WTC11 (cell line): Measurements from ENCODE around the gene CLCN1. TPM values are rescaled to one million over a fixed set of nuclear protein-coding genes. Genes with fewer than 3 reads are reported as not detected.

ENCODE experiments used
- ATAC-seq: fragments of 200-7000 bp; cut with Tn5 transposase; 2 replicates; pipeline ENCODE4 v1.10.0; 2021; ENCODE audit warnings: mild to moderate bottlenecking, moderate library complexity
- CTCF ChIA-PET: fragments of 300-600 bp; sonication (Branson Sonifier 250); formaldehyde crosslinking; loops from one replicate; lab custom pipeline; 2021; ENCODE audit warnings: antibody characterized with exemption; lab: Charles Lee
- POLR2A ChIA-PET: fragments of 350-600 bp; sonication (Branson Sonifier 250); formaldehyde crosslinking; loops from one replicate; lab custom pipeline; 2021; ENCODE audit warnings: antibody characterized with exemption; lab: Charles Lee
- DNase-seq: peaks from one replicate; pipeline ENCODE4 v3.0.0; 2021; ENCODE audit warnings: low spot score
- H3K27ac Mint-ChIP-seq: 2 replicates; pipeline ENCODE4 v1.8.0; 2021; ENCODE audit warnings: mixed read lengths
- H3K27me3 Mint-ChIP-seq: 2 replicates; pipeline ENCODE4 v1.8.0; 2021; ENCODE audit warnings: low read depth, mild to moderate bottlenecking, moderate library complexity, mixed read lengths
- H3K36me3 Mint-ChIP-seq: 2 replicates; pipeline ENCODE4 v1.8.0; 2021; ENCODE audit warnings: mixed read lengths
- H3K4me1 Mint-ChIP-seq: 2 replicates; pipeline ENCODE4 v1.8.0; 2022; ENCODE audit warnings: mixed read lengths
- H3K4me3 Mint-ChIP-seq: 2 replicates; pipeline ENCODE4 v1.8.0; 2021; ENCODE audit warnings: mild to moderate bottlenecking, moderate library complexity, mixed read lengths
- H3K9me3 Mint-ChIP-seq: 2 replicates; pipeline ENCODE4 v1.8.0; 2021; ENCODE audit warnings: mixed read lengths
- CREB1 ChIP-seq: sonication (generic); formaldehyde crosslinking; IDR thresholded peaks from 2 replicates; pipeline ENCODE4 v1.8.0; 2023; ENCODE audit warnings: mild to moderate bottlenecking, missing genetic modification reagents
- GRHL2 ChIP-seq: fragments of 250-450 bp; sonication (Bioruptor Pico); IDR thresholded peaks from 2 replicates; pipeline ENCODE4 v1.8.0; 2022; ENCODE audit warnings: mild to moderate bottlenecking, moderate library complexity; ENCODE audit not compliant: insufficient replicate concordance, severe bottlenecking
- GTF2I ChIP-seq: fragments of 250-450 bp; sonication (Bioruptor Pico); conservative IDR thresholded peaks from 2 replicates; pipeline ENCODE4 v1.4.0; 2021; ENCODE audit warnings: mild to moderate bottlenecking
- HMGA2 ChIP-seq: fragments of 250-450 bp; sonication (Bioruptor Pico); IDR thresholded peaks from 2 replicates; pipeline ENCODE4 v1.4.0; 2021; ENCODE audit warnings: mild to moderate bottlenecking, moderate library complexity
- KAT7 ChIP-seq: sonication (generic); formaldehyde crosslinking; IDR thresholded peaks from 2 replicates; pipeline ENCODE4 v1.8.1; 2023; ENCODE audit warnings: missing genetic modification reagents, mild to moderate bottlenecking, borderline replicate concordance
- MYBL2 ChIP-seq: sonication (generic); formaldehyde crosslinking; IDR thresholded peaks from 2 replicates; pipeline ENCODE4 v1.8.1; 2023; ENCODE audit warnings: mild to moderate bottlenecking, moderate library complexity, missing genetic modification reagents
- NFATC4 ChIP-seq: fragments of 250-450 bp; sonication (Bioruptor Pico); IDR thresholded peaks from 2 replicates; pipeline ENCODE4 v1.9.0; 2021; ENCODE audit warnings: mild to moderate bottlenecking
- SP1 ChIP-seq: sonication (generic); formaldehyde crosslinking; conservative IDR thresholded peaks from 2 replicates; pipeline ENCODE4 v1.8.1; 2022; ENCODE audit warnings: missing genetic modification reagents
- TEAD1 ChIP-seq: sonication (generic); formaldehyde crosslinking; IDR thresholded peaks from 2 replicates; pipeline ENCODE4 v1.8.0; 2022; ENCODE audit warnings: mild to moderate bottlenecking, missing genetic modification reagents
- TEAD4 ChIP-seq: sonication (generic); formaldehyde crosslinking; IDR thresholded peaks from 2 replicates; pipeline ENCODE4 v1.8.0; 2022; ENCODE audit warnings: mild to moderate bottlenecking, missing genetic modification reagents
- ZNF121 ChIP-seq: sonication (generic); formaldehyde crosslinking; IDR thresholded peaks from 2 replicates; pipeline ENCODE4 v1.8.0; 2023; ENCODE audit warnings: missing genetic modification reagents
- ZNF219 ChIP-seq: sonication (generic); formaldehyde crosslinking; IDR thresholded peaks from 2 replicates; pipeline ENCODE4 v1.8.0; 2023; ENCODE audit warnings: missing genetic modification reagents, mild to moderate bottlenecking, borderline replicate concordance
- ZNF232 ChIP-seq: sonication (generic); formaldehyde crosslinking; IDR thresholded peaks from 2 replicates; pipeline ENCODE4 v1.8.0; 2022; ENCODE audit warnings: mild to moderate bottlenecking, missing genetic modification reagents
- ZNF423 ChIP-seq: fragments of 250-450 bp; sonication (Bioruptor Pico); IDR thresholded peaks from 2 replicates; pipeline ENCODE4 v2.1.2; 2022; ENCODE audit warnings: mild to moderate bottlenecking, moderate library complexity
- total RNA-seq: library from RNA; stranded (reverse); gene quantifications from 3 replicates; pipeline ENCODE4 v1.2.3, GENCODE V29; 2021
- TF ChIP-seq, protein P1 (sequence below): sonication (generic); formaldehyde crosslinking; IDR thresholded peaks from 2 replicates; pipeline ENCODE4 v1.8.1; 2022; ENCODE audit warnings: missing genetic modification reagents, borderline replicate concordance
- TF ChIP-seq, protein P2 (sequence below): fragments of 250-450 bp; sonication (Bioruptor Pico); IDR thresholded peaks from 2 replicates; pipeline ENCODE4 v1.9.0; 2021; ENCODE audit warnings: mild to moderate bottlenecking
- TF ChIP-seq, protein P3 (sequence below): fragments of 200-600 bp; IDR thresholded peaks from 2 replicates; pipeline ENCODE4 v1.8.0; 2022; ENCODE audit warnings: antibody characterized with exemption
- TF ChIP-seq, protein P4 (sequence below): sonication (generic); formaldehyde crosslinking; IDR thresholded peaks from 2 replicates; pipeline ENCODE4 v1.8.0; 2023; ENCODE audit warnings: missing genetic modification reagents, mild to moderate bottlenecking, borderline replicate concordance
- TF ChIP-seq, protein P5 (sequence below): sonication (generic); formaldehyde crosslinking; IDR thresholded peaks from 2 replicates; pipeline ENCODE4 v1.8.0; 2023; ENCODE audit warnings: mild to moderate bottlenecking, missing genetic modification reagents
- TF ChIP-seq, protein P6 (sequence below): sonication (generic); formaldehyde crosslinking; IDR thresholded peaks from 2 replicates; pipeline ENCODE4 v1.8.1; 2023; ENCODE audit warnings: mild to moderate bottlenecking, missing genetic modification reagents
- TF ChIP-seq, protein P7 (sequence below): sonication (generic); formaldehyde crosslinking; conservative IDR thresholded peaks from 2 replicates; pipeline ENCODE4 v1.8.1; 2022; ENCODE audit warnings: mild to moderate bottlenecking, missing genetic modification reagents

CLCN1 gene
- total RNA-seq, 1 experiment from 2014 or later = 0.28 TPM

DNA sequence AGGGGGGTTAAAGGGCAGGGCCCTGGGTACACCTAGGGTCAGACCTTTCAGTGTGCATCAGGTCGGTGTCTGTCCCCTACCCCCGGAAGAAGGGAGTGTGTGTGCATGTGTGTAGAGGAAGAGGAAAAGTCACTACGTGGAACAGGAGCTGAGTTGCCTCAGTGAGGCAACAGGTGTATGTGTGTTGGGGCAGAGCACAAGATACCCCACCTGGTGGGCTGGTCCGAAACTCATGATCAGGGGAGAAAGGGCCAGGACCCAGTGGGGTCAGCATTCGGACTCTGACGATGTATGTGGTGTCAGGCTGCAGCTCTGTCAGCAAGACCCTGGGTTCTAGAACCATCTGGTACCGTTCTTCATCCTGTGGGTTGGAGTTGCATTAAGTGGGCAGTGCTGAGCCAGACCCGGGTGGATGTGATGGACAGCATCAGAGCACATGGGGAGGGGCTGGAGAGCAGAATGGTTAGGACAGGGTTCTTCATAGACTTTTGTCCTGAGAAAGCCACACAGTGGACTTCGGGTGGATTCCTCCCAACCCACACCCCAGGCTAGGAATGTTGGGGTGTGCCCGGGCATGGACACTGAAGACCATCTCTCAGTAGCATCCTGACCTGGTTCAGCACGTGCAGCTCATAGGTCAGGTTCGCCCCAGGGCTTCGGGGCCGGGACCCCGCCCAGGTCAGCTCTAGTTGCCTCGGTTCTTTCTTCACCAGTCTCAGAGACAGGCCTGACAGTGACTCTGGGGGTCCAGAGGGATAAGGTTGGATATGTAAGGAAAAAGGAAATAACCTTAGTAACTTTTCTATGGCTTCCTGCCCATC, 82.0 kb downstream of the CLCN1 start:
- ATAC-seq (no peak), DNase-seq (no peak)
- Mint-ChIP-seq H3K9me3 (no peaks in the 10 kb centered on the region), H3K4me1 (no peaks in the 10 kb centered on the region; the same call in 1 of the 2 replicates), H3K27ac (no peak overlapping the region), H3K27me3 (no peaks in the 10 kb centered on the region), H3K4me3 (no peak overlapping the region), H3K36me3 (peaks cover 94% of the 10 kb centered on the region)
- POLR2A ChIA-PET = no interaction called here
- CTCF ChIA-PET = interaction anchor here (0.8 to 1.5 kb wide), 3 partner anchors 10 to 18 kb away, joined by 3 to 6 read pairs (median 3); no protein-coding TSS in a partner anchor
- TF ChIP-seq KAT7 (CRISPR knock-in tag) = no peak
- TF ChIP-seq, protein P1, sequence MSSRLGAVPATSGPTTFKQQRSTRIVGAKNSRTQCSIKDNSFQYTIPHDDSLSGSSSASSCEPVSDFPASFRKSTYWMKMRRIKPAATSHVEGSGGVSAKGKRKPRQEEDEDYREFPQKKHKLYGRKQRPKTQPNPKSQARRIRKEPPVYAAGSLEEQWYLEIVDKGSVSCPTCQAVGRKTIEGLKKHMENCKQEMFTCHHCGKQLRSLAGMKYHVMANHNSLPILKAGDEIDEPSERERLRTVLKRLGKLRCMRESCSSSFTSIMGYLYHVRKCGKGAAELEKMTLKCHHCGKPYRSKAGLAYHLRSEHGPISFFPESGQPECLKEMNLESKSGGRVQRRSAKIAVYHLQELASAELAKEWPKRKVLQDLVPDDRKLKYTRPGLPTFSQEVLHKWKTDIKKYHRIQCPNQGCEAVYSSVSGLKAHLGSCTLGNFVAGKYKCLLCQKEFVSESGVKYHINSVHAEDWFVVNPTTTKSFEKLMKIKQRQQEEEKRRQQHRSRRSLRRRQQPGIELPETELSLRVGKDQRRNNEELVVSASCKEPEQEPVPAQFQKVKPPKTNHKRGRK (CRISPR knock-in tag) = no peak
- no peak for TF ChIP-seq ZNF219 (CRISPR knock-in tag)
- TF ChIP-seq MYBL2 = no peak
- no peak for TF ChIP-seq ZNF121 (CRISPR knock-in tag)
- no peak for TF ChIP-seq TEAD4
- TF ChIP-seq GTF2I (CRISPR knock-in tag) = no peak
- TF ChIP-seq GRHL2 (CRISPR knock-in tag) = no peak
- TF ChIP-seq, protein P2, sequence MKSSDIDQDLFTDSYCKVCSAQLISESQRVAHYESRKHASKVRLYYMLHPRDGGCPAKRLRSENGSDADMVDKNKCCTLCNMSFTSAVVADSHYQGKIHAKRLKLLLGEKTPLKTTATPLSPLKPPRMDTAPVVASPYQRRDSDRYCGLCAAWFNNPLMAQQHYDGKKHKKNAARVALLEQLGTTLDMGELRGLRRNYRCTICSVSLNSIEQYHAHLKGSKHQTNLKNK (CRISPR knock-in tag) = no peak
- no peak for TF ChIP-seq ZNF423 (CRISPR knock-in tag)
- TF ChIP-seq, protein P3, sequence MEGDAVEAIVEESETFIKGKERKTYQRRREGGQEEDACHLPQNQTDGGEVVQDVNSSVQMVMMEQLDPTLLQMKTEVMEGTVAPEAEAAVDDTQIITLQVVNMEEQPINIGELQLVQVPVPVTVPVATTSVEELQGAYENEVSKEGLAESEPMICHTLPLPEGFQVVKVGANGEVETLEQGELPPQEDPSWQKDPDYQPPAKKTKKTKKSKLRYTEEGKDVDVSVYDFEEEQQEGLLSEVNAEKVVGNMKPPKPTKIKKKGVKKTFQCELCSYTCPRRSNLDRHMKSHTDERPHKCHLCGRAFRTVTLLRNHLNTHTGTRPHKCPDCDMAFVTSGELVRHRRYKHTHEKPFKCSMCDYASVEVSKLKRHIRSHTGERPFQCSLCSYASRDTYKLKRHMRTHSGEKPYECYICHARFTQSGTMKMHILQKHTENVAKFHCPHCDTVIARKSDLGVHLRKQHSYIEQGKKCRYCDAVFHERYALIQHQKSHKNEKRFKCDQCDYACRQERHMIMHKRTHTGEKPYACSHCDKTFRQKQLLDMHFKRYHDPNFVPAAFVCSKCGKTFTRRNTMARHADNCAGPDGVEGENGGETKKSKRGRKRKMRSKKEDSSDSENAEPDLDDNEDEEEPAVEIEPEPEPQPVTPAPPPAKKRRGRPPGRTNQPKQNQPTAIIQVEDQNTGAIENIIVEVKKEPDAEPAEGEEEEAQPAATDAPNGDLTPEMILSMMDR = no peak
- no peak for TF ChIP-seq CREB1 (CRISPR knock-in tag)
- TF ChIP-seq ZNF232 = no peak
- no peak for TF ChIP-seq TEAD1 (CRISPR knock-in tag)
- TF ChIP-seq, protein P4, sequence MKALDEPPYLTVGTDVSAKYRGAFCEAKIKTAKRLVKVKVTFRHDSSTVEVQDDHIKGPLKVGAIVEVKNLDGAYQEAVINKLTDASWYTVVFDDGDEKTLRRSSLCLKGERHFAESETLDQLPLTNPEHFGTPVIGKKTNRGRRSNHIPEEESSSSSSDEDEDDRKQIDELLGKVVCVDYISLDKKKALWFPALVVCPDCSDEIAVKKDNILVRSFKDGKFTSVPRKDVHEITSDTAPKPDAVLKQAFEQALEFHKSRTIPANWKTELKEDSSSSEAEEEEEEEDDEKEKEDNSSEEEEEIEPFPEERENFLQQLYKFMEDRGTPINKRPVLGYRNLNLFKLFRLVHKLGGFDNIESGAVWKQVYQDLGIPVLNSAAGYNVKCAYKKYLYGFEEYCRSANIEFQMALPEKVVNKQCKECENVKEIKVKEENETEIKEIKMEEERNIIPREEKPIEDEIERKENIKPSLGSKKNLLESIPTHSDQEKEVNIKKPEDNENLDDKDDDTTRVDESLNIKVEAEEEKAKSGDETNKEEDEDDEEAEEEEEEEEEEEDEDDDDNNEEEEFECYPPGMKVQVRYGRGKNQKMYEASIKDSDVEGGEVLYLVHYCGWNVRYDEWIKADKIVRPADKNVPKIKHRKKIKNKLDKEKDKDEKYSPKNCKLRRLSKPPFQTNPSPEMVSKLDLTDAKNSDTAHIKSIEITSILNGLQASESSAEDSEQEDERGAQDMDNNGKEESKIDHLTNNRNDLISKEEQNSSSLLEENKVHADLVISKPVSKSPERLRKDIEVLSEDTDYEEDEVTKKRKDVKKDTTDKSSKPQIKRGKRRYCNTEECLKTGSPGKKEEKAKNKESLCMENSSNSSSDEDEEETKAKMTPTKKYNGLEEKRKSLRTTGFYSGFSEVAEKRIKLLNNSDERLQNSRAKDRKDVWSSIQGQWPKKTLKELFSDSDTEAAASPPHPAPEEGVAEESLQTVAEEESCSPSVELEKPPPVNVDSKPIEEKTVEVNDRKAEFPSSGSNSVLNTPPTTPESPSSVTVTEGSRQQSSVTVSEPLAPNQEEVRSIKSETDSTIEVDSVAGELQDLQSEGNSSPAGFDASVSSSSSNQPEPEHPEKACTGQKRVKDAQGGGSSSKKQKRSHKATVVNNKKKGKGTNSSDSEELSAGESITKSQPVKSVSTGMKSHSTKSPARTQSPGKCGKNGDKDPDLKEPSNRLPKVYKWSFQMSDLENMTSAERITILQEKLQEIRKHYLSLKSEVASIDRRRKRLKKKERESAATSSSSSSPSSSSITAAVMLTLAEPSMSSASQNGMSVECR (CRISPR knock-in tag) = no peak

DNA sequence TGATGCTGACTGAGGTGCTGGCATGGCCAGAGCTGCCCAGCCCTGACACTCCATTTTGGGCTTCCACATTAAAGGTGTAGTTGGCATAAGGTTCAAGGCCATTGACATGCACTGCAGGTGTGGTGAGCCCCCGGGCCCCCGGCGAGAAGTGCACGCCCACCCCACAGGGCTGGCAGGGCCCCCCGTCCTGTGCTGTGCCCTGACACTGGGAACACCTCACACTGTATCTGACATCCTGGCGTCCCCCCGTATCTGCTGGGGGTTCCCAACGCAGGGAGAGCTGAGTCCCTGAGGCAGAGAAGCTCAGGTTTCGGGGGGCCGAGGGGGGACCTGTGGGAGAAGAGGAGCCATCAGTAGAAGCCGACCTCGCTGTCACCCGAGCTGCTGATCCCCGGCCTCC, 82.7 kb downstream of the CLCN1 start:
- peaks cover 90% of the 10 kb centered on the region for H3K36me3 Mint-ChIP-seq
- CTCF ChIA-PET = interaction anchor here (0.8 to 1.0 kb wide), 3 partner anchors 10 to 18 kb away, joined by 3 to 6 read pairs (median 4); partner anchors contain the start of gene EPHA1
- TF ChIP-seq, protein P5, sequence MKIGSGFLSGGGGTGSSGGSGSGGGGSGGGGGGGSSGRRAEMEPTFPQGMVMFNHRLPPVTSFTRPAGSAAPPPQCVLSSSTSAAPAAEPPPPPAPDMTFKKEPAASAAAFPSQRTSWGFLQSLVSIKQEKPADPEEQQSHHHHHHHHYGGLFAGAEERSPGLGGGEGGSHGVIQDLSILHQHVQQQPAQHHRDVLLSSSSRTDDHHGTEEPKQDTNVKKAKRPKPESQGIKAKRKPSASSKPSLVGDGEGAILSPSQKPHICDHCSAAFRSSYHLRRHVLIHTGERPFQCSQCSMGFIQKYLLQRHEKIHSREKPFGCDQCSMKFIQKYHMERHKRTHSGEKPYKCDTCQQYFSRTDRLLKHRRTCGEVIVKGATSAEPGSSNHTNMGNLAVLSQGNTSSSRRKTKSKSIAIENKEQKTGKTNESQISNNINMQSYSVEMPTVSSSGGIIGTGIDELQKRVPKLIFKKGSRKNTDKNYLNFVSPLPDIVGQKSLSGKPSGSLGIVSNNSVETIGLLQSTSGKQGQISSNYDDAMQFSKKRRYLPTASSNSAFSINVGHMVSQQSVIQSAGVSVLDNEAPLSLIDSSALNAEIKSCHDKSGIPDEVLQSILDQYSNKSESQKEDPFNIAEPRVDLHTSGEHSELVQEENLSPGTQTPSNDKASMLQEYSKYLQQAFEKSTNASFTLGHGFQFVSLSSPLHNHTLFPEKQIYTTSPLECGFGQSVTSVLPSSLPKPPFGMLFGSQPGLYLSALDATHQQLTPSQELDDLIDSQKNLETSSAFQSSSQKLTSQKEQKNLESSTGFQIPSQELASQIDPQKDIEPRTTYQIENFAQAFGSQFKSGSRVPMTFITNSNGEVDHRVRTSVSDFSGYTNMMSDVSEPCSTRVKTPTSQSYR = no peak
- no peak for TF ChIP-seq NFATC4
- TF ChIP-seq GTF2I (CRISPR knock-in tag) = no peak
- no peak for TF ChIP-seq HMGA2 (CRISPR knock-in tag)
- TF ChIP-seq SP1 (CRISPR knock-in tag) = no peak
- TF ChIP-seq, protein P6, sequence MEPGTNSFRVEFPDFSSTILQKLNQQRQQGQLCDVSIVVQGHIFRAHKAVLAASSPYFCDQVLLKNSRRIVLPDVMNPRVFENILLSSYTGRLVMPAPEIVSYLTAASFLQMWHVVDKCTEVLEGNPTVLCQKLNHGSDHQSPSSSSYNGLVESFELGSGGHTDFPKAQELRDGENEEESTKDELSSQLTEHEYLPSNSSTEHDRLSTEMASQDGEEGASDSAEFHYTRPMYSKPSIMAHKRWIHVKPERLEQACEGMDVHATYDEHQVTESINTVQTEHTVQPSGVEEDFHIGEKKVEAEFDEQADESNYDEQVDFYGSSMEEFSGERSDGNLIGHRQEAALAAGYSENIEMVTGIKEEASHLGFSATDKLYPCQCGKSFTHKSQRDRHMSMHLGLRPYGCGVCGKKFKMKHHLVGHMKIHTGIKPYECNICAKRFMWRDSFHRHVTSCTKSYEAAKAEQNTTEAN (CRISPR knock-in tag) = no peak
- TF ChIP-seq, protein P7, sequence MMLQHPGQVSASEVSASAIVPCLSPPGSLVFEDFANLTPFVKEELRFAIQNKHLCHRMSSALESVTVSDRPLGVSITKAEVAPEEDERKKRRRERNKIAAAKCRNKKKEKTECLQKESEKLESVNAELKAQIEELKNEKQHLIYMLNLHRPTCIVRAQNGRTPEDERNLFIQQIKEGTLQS (CRISPR knock-in tag) = no peak

More for the DNA sequence above, 82.7 kb downstream of the CLCN1 start:
- POLR2A ChIA-PET = interaction anchor here (1.2 kb wide), 1 partner anchor 9 kb away, joined by 3 read pairs; the partner anchor contains the start of gene EPHA1
- ATAC-seq = no peak
- Mint-ChIP-seq H3K4me3 (no peak overlapping the region), H3K27me3 (no peaks in the 10 kb centered on the region), H3K4me1 (peaks cover 3% of the 10 kb centered on the region), H3K27ac (no peak overlapping the region), H3K9me3 (no peaks in the 10 kb centered on the region)
- no peak for DNase-seq
